GM12878 (cell line): ENCODE data around the gene TRANK1. TPM values are rescaled to one million over a fixed set of nuclear protein-coding genes. Genes with fewer than 3 reads are reported as not detected.

Source experiments
- ATAC-seq: fragments of 200-7000 bp; cut with Tn5 transposase; 3 replicates; pipeline ENCODE4 v1.9.1; 2020; ENCODE audit warnings: mild to moderate bottlenecking, moderate library complexity
- BruUV-seq: library from RNA; stranded (reverse); fragments of 400-500 nt; replicated peaks from 2 replicates; lab custom pipeline; 2021; lab: Mats Ljungman, UMichigan
- CTCF ChIA-PET: fragments of 300-600 bp; sonication (Branson Sonifier 250); formaldehyde crosslinking; extraction: SDS; loops from one replicate; lab custom pipeline; 2021; ENCODE audit warnings: inconsistent platforms; lab: Yijun Ruan, JAX
- POLR2A ChIA-PET: fragments of 350-600 bp; formaldehyde crosslinking; extraction: SDS; loops from one replicate; lab custom pipeline; 2021; ENCODE audit warnings: inconsistent platforms; lab: Charles Lee
- RAD21 ChIA-PET: fragments of 300-600 bp; sonication (Branson Sonifier 250); formaldehyde crosslinking; loops from one replicate; lab custom pipeline; 2023; ENCODE audit warnings: antibody characterized with exemption; ENCODE audit not compliant: unreplicated experiment; lab: Charles Lee
- SMC1A ChIA-PET: fragments of 300-600 bp; sonication (Branson Sonifier 250); formaldehyde crosslinking; loops from one replicate; lab custom pipeline; 2023; ENCODE audit not compliant: unreplicated experiment, uncharacterized antibody; lab: Charles Lee
- DNase-seq: peaks from one replicate; pipeline ENCODE4 v3.0.0-alpha.2; 2011; ENCODE audit warnings: low read depth, low spot score
- FAIRE-seq: peaks from 3 replicates; lab custom pipeline; 2011; peaks lifted over from hg19 to GRCh38; lab: Jason Lieb, UNC
- H2AFZ ChIP-seq: 2 replicates; pipeline ENCODE4 v1.6.0; 2011; ENCODE audit warnings: low read depth, low read length, control low read depth; ENCODE audit not compliant: control insufficient read depth
- H3K27ac ChIP-seq: 2 replicates; pipeline ENCODE4 v1.5.1; 2011; ENCODE audit warnings: control low read depth; ENCODE audit not compliant: control insufficient read depth, insufficient read depth
- H3K27me3 ChIP-seq, 2 experiments: replicated peaks in 1 of 2; 2 replicates each; pipeline versions ENCODE4 v1.6.0 to v1.6.1; 2011; ENCODE audit warnings: low read length in 1 of 2; ENCODE audit not compliant: control insufficient read depth in 2 of 2, insufficient read depth in 2 of 2
- H3K36me3 ChIP-seq, 2 experiments: 2 replicates each; pipeline ENCODE4 v1.5.1; 2011; ENCODE audit warnings: low read length in 1 of 2; ENCODE audit not compliant: control insufficient read depth in 2 of 2, insufficient read depth in 2 of 2
- H3K4me1 ChIP-seq: 2 replicates; pipeline ENCODE4 v1.6.1; 2011; ENCODE audit warnings: mild to moderate bottlenecking, low read length, moderate library complexity, mixed read lengths; ENCODE audit not compliant: control insufficient read depth, insufficient read depth
- H3K4me2 ChIP-seq: 2 replicates; pipeline ENCODE4 v1.6.0; 2011; ENCODE audit warnings: control low read depth; ENCODE audit not compliant: control insufficient read depth, insufficient read depth
- H3K4me3 ChIP-seq: fragments of 200-600 bp; sonication (generic); 2 replicates; pipeline ENCODE4 v1.5.1; 2016
- H3K79me2 ChIP-seq: 2 replicates; pipeline ENCODE4 v1.6.0; 2011; ENCODE audit warnings: low read length; ENCODE audit not compliant: control insufficient read depth, insufficient read depth
- H3K9ac ChIP-seq: 2 replicates; pipeline ENCODE4 v1.8.0; 2011; ENCODE audit warnings: low read length, control low read depth, mixed read lengths; ENCODE audit not compliant: control insufficient read depth, insufficient read depth
- H3K9me3 ChIP-seq: replicated peaks from 3 replicates; pipeline ENCODE4 v1.5.1; 2011; ENCODE audit warnings: mild to moderate bottlenecking, low read length; ENCODE audit not compliant: control insufficient read depth, insufficient read depth
- H4K20me1 ChIP-seq: 2 replicates; pipeline ENCODE4 v1.6.0; 2011; ENCODE audit not compliant: control insufficient read depth, insufficient read depth
- CBX5 ChIP-seq: sonication (generic); IDR thresholded peaks from 2 replicates; pipeline ENCODE4 v1.6.1; 2016; ENCODE audit warnings: low read depth, moderate library complexity, mild to moderate bottlenecking, inconsistent platforms
- CEBPB ChIP-seq, 2 experiments: fragments of 150-350 bp in 1 of 2; IDR thresholded peaks; 2 replicates each; pipeline ENCODE4 v1.6.1; 2012 to 2014; ENCODE audit warnings: low read depth in 2 of 2, low read length in 2 of 2, borderline replicate concordance in 1 of 2, inconsistent platforms in 1 of 2
- CHD4 ChIP-seq: fragments of 200-600 bp; sonication (generic); IDR thresholded peaks from 2 replicates; pipeline ENCODE4 v1.6.1; 2016; ENCODE audit warnings: mild to moderate bottlenecking
- EED ChIP-seq: sonication (generic); IDR thresholded peaks from 2 replicates; pipeline ENCODE4 v1.6.1; 2016; ENCODE audit warnings: antibody characterized with exemption, low read depth
- ESRRA ChIP-seq: IDR thresholded peaks from 2 replicates; pipeline ENCODE4 v1.6.1; 2012; ENCODE audit warnings: mild to moderate bottlenecking, low read length, improper control_type of control experiment
- NFIC ChIP-seq: IDR thresholded peaks from 2 replicates; pipeline ENCODE4 v1.6.1; 2012; ENCODE audit warnings: low read depth, mild to moderate bottlenecking, inconsistent platforms, low read length, moderate library complexity
- SMC3 ChIP-seq: IDR thresholded peaks from 2 replicates; pipeline ENCODE4 v1.6.1; 2011; ENCODE audit warnings: low read length, improper control_type of control experiment, borderline replicate concordance
- TCF3 ChIP-seq: IDR thresholded peaks from 2 replicates; pipeline ENCODE4 v1.6.1; 2012; ENCODE audit warnings: low read depth, mild to moderate bottlenecking, low read length, borderline replicate concordance; ENCODE audit not compliant: insufficient read depth
- WRNIP1 ChIP-seq: IDR thresholded peaks from 2 replicates; pipeline ENCODE4 v1.6.1; 2011; ENCODE audit warnings: low read depth, low read length, improper control_type of control experiment, borderline replicate concordance
- WGBS: methylation state at CpG from one replicate; pipeline ENCODE4 v1.1.6; 2016; ENCODE audit warnings: low lambda C conversion rate; ENCODE audit not compliant: insufficient replicate concordance, insufficient coverage; ENCODE audit errors: missing lambda C conversion rate; 5-methylcytosine and 5-hydroxymethylcytosine counted together
- in situ Hi-C: fragments of 300-500 bp; cut with MboI; formaldehyde crosslinking; loops from 9 replicates; pipeline ENCODE4 v1.14.3; 2018; ENCODE audit warnings: mixed read lengths
- intact Hi-C: fragments of 100-400 bp; cut with micrococcal nuclease; formaldehyde crosslinking; loops from one replicate; pipeline ENCODE4 v1.14.2; 2022; ENCODE audit not compliant: unreplicated experiment
- polyA plus RNA-seq, 11 experiments: library from polyadenylated mRNA; depleted of rRNA in 4 of 11; unstranded in 6 of 11; stranded (reverse) in 5 of 11; fragments of >200 nt; fragmentation: Nextera tagmentation in 4 of 11; fragmentation: Illumina TruSeq in 1 of 11; extraction: Ambion mirVana in 4 of 11; extraction: Trizol in 1 of 11; gene quantifications; 1 replicate in 1 of 11; 2 replicates in 10 of 11; pipeline versions ENCODE4 v1.2.1 to v1.2.3, GENCODE V29; 2011 to 2016; ENCODE audit warnings: inconsistent platforms in 2 of 11, missing spikeins in 2 of 11, low read depth in 1 of 11
- total RNA-seq, 4 experiments: library from RNA; depleted of rRNA in 3 of 4; stranded (reverse); fragments of >200 nt in 3 of 4; fragmentation: Illumina TruSeq in 1 of 4; extraction: Trizol in 1 of 4; gene quantifications; 2 replicates each; pipeline versions ENCODE4 v1.2.1 to v1.2.3, GENCODE V29; 2013 to 2021
- TF ChIP-seq, protein P1 (sequence below): IDR thresholded peaks from 2 replicates; pipeline ENCODE4 v1.6.1; 2011; ENCODE audit warnings: borderline replicate concordance, low read depth, mild to moderate bottlenecking, moderate library complexity, low read length; ENCODE audit not compliant: insufficient read depth, poor library complexity, severe bottlenecking
- TF ChIP-seq, protein P2 (sequence below): IDR thresholded peaks from 2 replicates; pipeline ENCODE4 v1.6.1; 2012; ENCODE audit warnings: mild to moderate bottlenecking, low read depth, low read length
- TF ChIP-seq, protein P3 (sequence below): fragments of 450-650 bp; IDR thresholded peaks from 2 replicates; pipeline ENCODE4 v1.6.1; 2017; ENCODE audit warnings: mild to moderate bottlenecking, moderate library complexity

Gene TRANK1
- total and polyA plus RNA-seq, 10 of the 15 experiments (the other 5 are each of a cell fraction or from before 2014, with no cell fraction given) = 0.46 to 8.8 (median 1.1) TPM

DNA sequence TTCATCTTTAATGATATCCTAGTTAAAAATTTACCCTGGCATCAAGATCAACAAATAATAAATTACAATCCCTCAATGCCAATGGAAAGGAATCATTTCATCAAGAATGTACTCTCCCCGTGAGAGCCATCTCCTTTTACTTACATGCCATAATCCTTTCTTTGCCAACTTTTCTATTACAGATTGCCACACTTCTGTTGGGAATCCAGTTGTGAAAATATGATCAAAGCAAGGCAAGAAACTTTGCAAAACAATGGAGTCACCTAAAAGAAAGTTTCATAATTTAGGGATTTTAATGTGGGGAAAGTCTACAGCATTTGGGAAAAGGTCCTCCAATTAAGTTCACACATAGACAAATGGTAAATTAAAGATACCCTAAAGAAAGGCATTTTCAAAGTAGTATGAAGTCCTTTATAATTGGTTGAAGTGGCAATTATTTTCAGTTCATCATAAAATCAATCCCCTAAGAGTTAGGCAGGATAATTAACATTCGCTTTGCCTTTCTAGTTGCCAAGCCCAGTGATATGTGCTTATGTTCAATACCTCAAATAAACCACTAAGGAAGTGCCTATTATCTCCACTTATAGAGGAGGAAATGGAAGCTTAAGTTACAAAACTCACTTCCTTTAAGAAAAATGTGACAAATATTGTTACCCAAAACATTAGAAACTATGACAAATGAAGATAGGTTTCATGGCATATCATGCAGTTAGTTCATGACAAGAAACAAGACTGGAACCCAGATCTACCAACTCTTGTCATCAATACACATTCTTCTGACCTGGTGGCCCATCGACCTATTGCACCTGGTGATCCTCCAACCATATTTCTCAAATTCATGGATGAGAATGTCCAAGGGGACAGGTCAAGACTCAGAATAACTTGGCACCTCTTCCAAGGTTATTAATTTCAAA is 49.1 kb downstream of the TRANK1 start:
- ChIA-PET RAD21 (interaction anchor here (1.7 kb wide), 1 partner anchor 19 kb away, joined by 8 read pairs; no protein-coding TSS in a partner anchor), POLR2A (interaction anchor here (1.2 to 2.1 kb wide), 4 partner anchors 9 to 19 kb away, joined by 3 to 5 read pairs (median 4); no protein-coding TSS in a partner anchor), CTCF (interaction anchor here (1.1 to 4.7 kb wide), 4 partner anchors 8 to 94 kb away, joined by 3 to 35 read pairs (median 5); no protein-coding TSS in a partner anchor), SMC1A (interaction anchor here (0.5 to 9.7 kb wide), 5 partner anchors 11 to 244 kb away, joined by 3 to 76 read pairs (median 16); no protein-coding TSS in a partner anchor)
- BruUV-seq = no TSS peak
- Histone ChIP-seq H3K36me3 (no peaks in the 10 kb centered on the region), H4K20me1 (no peaks in the 10 kb centered on the region), H3K79me2 (no peaks in the 10 kb centered on the region), H2AFZ (no peak overlapping the region), H3K9me3 (no peaks in the 10 kb centered on the region; the same call in 2 of the 3 replicates), H3K27ac (no peak overlapping the region), H3K4me3 (no peak overlapping the region), H3K27me3 (no peaks in the 10 kb centered on the region), H3K4me2 (no peak overlapping the region), H3K9ac (no peak overlapping the region), H3K4me1 (peaks cover 34% of the 10 kb centered on the region)
- intact Hi-C loops (no loop called here), in situ Hi-C loops (no loop called here)
- 75% methylated on average over 3 of the region's 3 CpGs for WGBS
- ATAC-seq = no peak
- FAIRE-seq = no peak
- DNase-seq = no peak
- TF ChIP-seq, protein P1, sequence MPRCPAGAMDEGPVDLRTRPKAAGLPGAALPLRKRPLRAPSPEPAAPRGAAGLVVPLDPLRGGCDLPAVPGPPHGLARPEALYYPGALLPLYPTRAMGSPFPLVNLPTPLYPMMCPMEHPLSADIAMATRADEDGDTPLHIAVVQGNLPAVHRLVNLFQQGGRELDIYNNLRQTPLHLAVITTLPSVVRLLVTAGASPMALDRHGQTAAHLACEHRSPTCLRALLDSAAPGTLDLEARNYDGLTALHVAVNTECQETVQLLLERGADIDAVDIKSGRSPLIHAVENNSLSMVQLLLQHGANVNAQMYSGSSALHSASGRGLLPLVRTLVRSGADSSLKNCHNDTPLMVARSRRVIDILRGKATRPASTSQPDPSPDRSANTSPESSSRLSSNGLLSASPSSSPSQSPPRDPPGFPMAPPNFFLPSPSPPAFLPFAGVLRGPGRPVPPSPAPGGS = no peak
- TF ChIP-seq TCF3 (no peak), SMC3 (no peak), CBX5 (no peak), EED (no peak), ESRRA (no peak), NFIC (no peak), CEBPB (IDR thresholded peaks at IDR 0.05; ENCODE audit: borderline replicate concordance in 1 of 2, low read depth in 2 of 2, low read length in 2 of 2) (no peak), WRNIP1 (no peak), CHD4 (no peak)
- TF ChIP-seq, protein P2, sequence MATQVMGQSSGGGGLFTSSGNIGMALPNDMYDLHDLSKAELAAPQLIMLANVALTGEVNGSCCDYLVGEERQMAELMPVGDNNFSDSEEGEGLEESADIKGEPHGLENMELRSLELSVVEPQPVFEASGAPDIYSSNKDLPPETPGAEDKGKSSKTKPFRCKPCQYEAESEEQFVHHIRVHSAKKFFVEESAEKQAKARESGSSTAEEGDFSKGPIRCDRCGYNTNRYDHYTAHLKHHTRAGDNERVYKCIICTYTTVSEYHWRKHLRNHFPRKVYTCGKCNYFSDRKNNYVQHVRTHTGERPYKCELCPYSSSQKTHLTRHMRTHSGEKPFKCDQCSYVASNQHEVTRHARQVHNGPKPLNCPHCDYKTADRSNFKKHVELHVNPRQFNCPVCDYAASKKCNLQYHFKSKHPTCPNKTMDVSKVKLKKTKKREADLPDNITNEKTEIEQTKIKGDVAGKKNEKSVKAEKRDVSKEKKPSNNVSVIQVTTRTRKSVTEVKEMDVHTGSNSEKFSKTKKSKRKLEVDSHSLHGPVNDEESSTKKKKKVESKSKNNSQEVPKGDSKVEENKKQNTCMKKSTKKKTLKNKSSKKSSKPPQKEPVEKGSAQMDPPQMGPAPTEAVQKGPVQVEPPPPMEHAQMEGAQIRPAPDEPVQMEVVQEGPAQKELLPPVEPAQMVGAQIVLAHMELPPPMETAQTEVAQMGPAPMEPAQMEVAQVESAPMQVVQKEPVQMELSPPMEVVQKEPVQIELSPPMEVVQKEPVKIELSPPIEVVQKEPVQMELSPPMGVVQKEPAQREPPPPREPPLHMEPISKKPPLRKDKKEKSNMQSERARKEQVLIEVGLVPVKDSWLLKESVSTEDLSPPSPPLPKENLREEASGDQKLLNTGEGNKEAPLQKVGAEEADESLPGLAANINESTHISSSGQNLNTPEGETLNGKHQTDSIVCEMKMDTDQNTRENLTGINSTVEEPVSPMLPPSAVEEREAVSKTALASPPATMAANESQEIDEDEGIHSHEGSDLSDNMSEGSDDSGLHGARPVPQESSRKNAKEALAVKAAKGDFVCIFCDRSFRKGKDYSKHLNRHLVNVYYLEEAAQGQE = no peak
- TF ChIP-seq, protein P3, sequence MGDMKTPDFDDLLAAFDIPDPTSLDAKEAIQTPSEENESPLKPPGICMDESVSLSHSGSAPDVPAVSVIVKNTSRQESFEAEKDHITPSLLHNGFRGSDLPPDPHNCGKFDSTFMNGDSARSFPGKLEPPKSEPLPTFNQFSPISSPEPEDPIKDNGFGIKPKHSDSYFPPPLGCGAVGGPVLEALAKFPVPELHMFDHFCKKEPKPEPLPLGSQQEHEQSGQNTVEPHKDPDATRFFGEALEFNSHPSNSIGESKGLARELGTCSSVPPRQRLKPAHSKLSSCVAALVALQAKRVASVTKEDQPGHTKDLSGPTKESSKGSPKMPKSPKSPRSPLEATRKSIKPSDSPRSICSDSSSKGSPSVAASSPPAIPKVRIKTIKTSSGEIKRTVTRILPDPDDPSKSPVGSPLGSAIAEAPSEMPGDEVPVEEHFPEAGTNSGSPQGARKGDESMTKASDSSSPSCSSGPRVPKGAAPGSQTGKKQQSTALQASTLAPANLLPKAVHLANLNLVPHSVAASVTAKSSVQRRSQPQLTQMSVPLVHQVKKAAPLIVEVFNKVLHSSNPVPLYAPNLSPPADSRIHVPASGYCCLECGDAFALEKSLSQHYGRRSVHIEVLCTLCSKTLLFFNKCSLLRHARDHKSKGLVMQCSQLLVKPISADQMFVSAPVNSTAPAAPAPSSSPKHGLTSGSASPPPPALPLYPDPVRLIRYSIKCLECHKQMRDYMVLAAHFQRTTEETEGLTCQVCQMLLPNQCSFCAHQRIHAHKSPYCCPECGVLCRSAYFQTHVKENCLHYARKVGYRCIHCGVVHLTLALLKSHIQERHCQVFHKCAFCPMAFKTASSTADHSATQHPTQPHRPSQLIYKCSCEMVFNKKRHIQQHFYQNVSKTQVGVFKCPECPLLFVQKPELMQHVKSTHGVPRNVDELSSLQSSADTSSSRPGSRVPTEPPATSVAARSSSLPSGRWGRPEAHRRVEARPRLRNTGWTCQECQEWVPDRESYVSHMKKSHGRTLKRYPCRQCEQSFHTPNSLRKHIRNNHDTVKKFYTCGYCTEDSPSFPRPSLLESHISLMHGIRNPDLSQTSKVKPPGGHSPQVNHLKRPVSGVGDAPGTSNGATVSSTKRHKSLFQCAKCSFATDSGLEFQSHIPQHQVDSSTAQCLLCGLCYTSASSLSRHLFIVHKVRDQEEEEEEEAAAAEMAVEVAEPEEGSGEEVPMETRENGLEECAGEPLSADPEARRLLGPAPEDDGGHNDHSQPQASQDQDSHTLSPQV = no peak
